Neural cell (in vitro differentiated cells): ENCODE measurements around the gene FHIP1A. TPM values are rescaled to one million over a fixed set of nuclear protein-coding genes. Genes with fewer than 3 reads are reported as not detected.

Source experiments
- H2AFZ ChIP-seq: fragments of 200-600, 300-800 bp; sonication (generic), shearing (Covaris generic); 2 replicates; pipeline ENCODE4 v1.6.0; 2014; ENCODE audit warnings: low read depth, mild to moderate bottlenecking, antibody characterized with exemption, low read length, moderate library complexity
- H3F3A ChIP-seq: fragments of 200-600 bp; shearing (Covaris generic); 2 replicates; pipeline ENCODE4 v1.6.1; 2016; ENCODE audit warnings: mild to moderate bottlenecking, moderate library complexity, mixed read lengths, antibody characterized with exemption, low read length; ENCODE audit not compliant: insufficient read depth, poor library complexity, severe bottlenecking
- H3K27ac ChIP-seq: fragments of 200-600, 300-800 bp; sonication (generic), shearing (Covaris generic); 2 replicates; pipeline ENCODE4 v1.5.1; 2014; ENCODE audit warnings: mild to moderate bottlenecking, low read length, moderate library complexity
- H3K27me3 ChIP-seq: fragments of 300-800, 200-600 bp; sonication (generic), shearing (Covaris generic); 2 replicates; pipeline ENCODE4 v1.6.0; 2014; ENCODE audit warnings: mild to moderate bottlenecking, low read depth, low read length, moderate library complexity; ENCODE audit not compliant: insufficient read depth
- H3K36me3 ChIP-seq: fragments of 300-800, 200-600 bp; sonication (generic), shearing (Covaris generic); 2 replicates; pipeline ENCODE4 v1.5.1; 2014; ENCODE audit warnings: mild to moderate bottlenecking, antibody characterized with exemption, low read length, moderate library complexity; ENCODE audit not compliant: insufficient read depth
- H3K4me2 ChIP-seq: fragments of 300-800, 200-600 bp; sonication (generic), shearing (Covaris generic); 2 replicates; pipeline ENCODE4 v1.6.0; 2014; ENCODE audit warnings: mild to moderate bottlenecking, low read length
- H3K4me3 ChIP-seq: fragments of 300-800, 200-600 bp; sonication (generic), shearing (Covaris generic); 2 replicates; pipeline ENCODE4 v1.5.1; 2014; ENCODE audit warnings: mild to moderate bottlenecking, low read length, moderate library complexity
- H3K79me2 ChIP-seq: fragments of 200-600 bp; shearing (Covaris generic); replicated peaks from 2 replicates; pipeline ENCODE4 v1.6.0; 2014; ENCODE audit warnings: mild to moderate bottlenecking, low read length, moderate library complexity; ENCODE audit not compliant: insufficient read depth
- H3K9ac ChIP-seq: fragments of 300-800, 200-600 bp; sonication (generic), shearing (Covaris generic); 2 replicates; pipeline ENCODE4 v1.6.1; 2016; ENCODE audit warnings: mild to moderate bottlenecking, low read length, mixed read lengths
- H3K9me2 ChIP-seq: fragments of 200-600 bp; shearing (Covaris generic); 2 replicates; pipeline ENCODE4 v1.6.1; 2016; ENCODE audit warnings: mild to moderate bottlenecking, low read length, mixed read lengths; ENCODE audit not compliant: insufficient read depth
- H3K9me3 ChIP-seq: fragments of 200-600, 300-800 bp; sonication (generic), shearing (Covaris generic); 2 replicates; pipeline ENCODE4 v1.6.1; 2016; ENCODE audit warnings: mild to moderate bottlenecking, mixed run types, low read length, moderate library complexity, mixed read lengths
- H4K20me1 ChIP-seq: fragments of 200-600 bp; shearing (Covaris generic); 2 replicates; pipeline ENCODE4 v1.6.1; 2016; ENCODE audit warnings: mild to moderate bottlenecking, mixed run types; ENCODE audit not compliant: insufficient read depth
- EP300 ChIP-seq: fragments of 450-650 bp; conservative IDR thresholded peaks from 2 replicates; pipeline ENCODE4 v1.6.1; 2014; ENCODE audit warnings: antibody characterized with exemption, mild to moderate bottlenecking, moderate library complexity; ENCODE audit not compliant: poor library complexity, severe bottlenecking
- EZH2 ChIP-seq: fragments of 200-600, 300-800 bp; shearing (Covaris generic), sonication (generic); IDR thresholded peaks from 2 replicates; pipeline ENCODE4 v1.6.1; 2014; ENCODE audit warnings: antibody characterized with exemption, low read length, borderline replicate concordance, mild to moderate bottlenecking; ENCODE audit not compliant: insufficient read depth, poor library complexity, severe bottlenecking
- MXI1 ChIP-seq: fragments of 450-650 bp; conservative IDR thresholded peaks from 2 replicates; pipeline ENCODE4 v1.6.1; 2014; ENCODE audit warnings: antibody characterized with exemption, mild to moderate bottlenecking; ENCODE audit not compliant: poor library complexity, severe bottlenecking
- POLR2AphosphoS5 ChIP-seq: IDR thresholded peaks from 2 replicates; pipeline ENCODE4 v1.6.1; 2012
- RAD21 ChIP-seq: fragments of 450-650 bp; conservative IDR thresholded peaks from 2 replicates; pipeline ENCODE4 v1.6.1; 2014; ENCODE audit warnings: antibody characterized with exemption, mild to moderate bottlenecking, moderate library complexity
- SMC3 ChIP-seq: fragments of 450-650 bp; conservative IDR thresholded peaks from 2 replicates; pipeline ENCODE4 v1.6.1; 2014; ENCODE audit warnings: antibody characterized with exemption, mild to moderate bottlenecking, moderate library complexity; ENCODE audit not compliant: poor library complexity
- TAF1 ChIP-seq: IDR thresholded peaks from 2 replicates; pipeline ENCODE4 v1.6.1; 2012; ENCODE audit warnings: low read depth
- polyA plus RNA-seq: library from polyadenylated mRNA; depleted of rRNA; stranded (reverse); fragments of >200 nt; gene quantifications from 2 replicates; pipeline ENCODE4 v1.2.3, GENCODE V29; 2014
- TF ChIP-seq, protein P1 (sequence below): IDR thresholded peaks from 2 replicates; pipeline ENCODE4 v1.6.1; 2012; ENCODE audit warnings: borderline replicate concordance
- TF ChIP-seq, protein P2 (sequence below): fragments of 450-650 bp; IDR thresholded peaks from 2 replicates; pipeline ENCODE4 v1.5.1; 2014; ENCODE audit warnings: antibody characterized with exemption, mild to moderate bottlenecking, moderate library complexity; ENCODE audit not compliant: poor library complexity, severe bottlenecking

FHIP1A gene
- polyA plus RNA-seq, 1 donor from 2014 or later = not detected

DNA sequence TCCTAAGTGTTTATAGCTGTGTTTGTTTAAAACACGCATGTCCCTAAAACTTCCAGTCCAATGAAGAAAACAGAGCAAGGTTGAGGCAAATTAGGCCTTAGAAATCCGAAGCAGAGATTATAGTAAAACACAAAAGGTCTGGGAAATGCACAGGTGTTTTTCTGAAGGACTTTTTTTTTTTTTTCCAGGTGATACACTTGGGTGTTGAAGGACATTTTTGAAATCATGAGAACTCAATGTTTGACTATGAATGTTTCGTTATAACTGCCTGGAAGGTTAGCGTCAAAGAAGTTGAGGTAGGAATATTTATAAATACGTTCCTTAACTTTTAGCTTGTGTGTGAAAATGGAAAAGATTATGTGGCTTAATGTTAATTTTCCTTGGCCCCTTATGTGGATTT is 45.5 kb downstream of the FHIP1A start:
- Histone ChIP-seq H3K79me2 (no peaks in the 10 kb centered on the region), H3K9me2 (no peaks in the 10 kb centered on the region), H3K4me3 (no peak overlapping the region), H3K36me3 (no peaks in the 10 kb centered on the region), H4K20me1 (no peaks in the 10 kb centered on the region), H3F3A (no peaks in the 10 kb centered on the region), H3K9me3 (no peaks in the 10 kb centered on the region), H3K4me2 (no peak overlapping the region), H2AFZ (no peak overlapping the region), H3K27ac (no peak overlapping the region), H3K9ac (no peak overlapping the region), H3K27me3 (no peaks in the 10 kb centered on the region)
- TF ChIP-seq RAD21 (no peak), SMC3 (no peak), POLR2AphosphoS5 (no peak), EZH2 (no peak), TAF1 (no peak), EP300 (no peak), MXI1 (no peak)
- TF ChIP-seq, protein P1, sequence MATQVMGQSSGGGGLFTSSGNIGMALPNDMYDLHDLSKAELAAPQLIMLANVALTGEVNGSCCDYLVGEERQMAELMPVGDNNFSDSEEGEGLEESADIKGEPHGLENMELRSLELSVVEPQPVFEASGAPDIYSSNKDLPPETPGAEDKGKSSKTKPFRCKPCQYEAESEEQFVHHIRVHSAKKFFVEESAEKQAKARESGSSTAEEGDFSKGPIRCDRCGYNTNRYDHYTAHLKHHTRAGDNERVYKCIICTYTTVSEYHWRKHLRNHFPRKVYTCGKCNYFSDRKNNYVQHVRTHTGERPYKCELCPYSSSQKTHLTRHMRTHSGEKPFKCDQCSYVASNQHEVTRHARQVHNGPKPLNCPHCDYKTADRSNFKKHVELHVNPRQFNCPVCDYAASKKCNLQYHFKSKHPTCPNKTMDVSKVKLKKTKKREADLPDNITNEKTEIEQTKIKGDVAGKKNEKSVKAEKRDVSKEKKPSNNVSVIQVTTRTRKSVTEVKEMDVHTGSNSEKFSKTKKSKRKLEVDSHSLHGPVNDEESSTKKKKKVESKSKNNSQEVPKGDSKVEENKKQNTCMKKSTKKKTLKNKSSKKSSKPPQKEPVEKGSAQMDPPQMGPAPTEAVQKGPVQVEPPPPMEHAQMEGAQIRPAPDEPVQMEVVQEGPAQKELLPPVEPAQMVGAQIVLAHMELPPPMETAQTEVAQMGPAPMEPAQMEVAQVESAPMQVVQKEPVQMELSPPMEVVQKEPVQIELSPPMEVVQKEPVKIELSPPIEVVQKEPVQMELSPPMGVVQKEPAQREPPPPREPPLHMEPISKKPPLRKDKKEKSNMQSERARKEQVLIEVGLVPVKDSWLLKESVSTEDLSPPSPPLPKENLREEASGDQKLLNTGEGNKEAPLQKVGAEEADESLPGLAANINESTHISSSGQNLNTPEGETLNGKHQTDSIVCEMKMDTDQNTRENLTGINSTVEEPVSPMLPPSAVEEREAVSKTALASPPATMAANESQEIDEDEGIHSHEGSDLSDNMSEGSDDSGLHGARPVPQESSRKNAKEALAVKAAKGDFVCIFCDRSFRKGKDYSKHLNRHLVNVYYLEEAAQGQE = no peak
- TF ChIP-seq, protein P2, sequence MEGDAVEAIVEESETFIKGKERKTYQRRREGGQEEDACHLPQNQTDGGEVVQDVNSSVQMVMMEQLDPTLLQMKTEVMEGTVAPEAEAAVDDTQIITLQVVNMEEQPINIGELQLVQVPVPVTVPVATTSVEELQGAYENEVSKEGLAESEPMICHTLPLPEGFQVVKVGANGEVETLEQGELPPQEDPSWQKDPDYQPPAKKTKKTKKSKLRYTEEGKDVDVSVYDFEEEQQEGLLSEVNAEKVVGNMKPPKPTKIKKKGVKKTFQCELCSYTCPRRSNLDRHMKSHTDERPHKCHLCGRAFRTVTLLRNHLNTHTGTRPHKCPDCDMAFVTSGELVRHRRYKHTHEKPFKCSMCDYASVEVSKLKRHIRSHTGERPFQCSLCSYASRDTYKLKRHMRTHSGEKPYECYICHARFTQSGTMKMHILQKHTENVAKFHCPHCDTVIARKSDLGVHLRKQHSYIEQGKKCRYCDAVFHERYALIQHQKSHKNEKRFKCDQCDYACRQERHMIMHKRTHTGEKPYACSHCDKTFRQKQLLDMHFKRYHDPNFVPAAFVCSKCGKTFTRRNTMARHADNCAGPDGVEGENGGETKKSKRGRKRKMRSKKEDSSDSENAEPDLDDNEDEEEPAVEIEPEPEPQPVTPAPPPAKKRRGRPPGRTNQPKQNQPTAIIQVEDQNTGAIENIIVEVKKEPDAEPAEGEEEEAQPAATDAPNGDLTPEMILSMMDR = no peak

DNA sequence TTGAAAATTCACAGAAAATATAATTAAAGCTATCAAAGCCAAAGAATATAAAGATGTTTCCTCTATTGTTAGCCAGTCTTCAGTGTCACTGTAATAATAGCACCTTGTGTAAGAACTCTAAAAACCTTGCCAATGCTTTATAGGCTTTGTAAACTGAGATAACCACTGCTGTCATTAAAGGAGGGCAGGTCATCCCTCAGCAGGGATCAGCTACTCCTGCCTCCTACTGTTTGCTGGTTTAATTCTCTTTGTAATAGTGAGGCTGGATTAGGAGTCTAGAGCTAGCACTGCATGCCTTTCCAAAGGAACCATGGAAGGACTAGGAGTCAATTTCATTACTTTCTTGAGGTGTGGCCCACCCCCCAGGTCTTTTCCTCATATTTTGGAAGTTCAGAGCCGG is 46.2 kb downstream of the FHIP1A start:
- Histone ChIP-seq H2AFZ (no peak overlapping the region), H3K27me3 (no peaks in the 10 kb centered on the region), H3K9me2 (no peaks in the 10 kb centered on the region), H3K36me3 (no peaks in the 10 kb centered on the region), H3K79me2 (no peaks in the 10 kb centered on the region), H3K27ac (no peak overlapping the region), H3K4me2 (no peak overlapping the region), H3F3A (no peaks in the 10 kb centered on the region), H3K9me3 (no peaks in the 10 kb centered on the region), H4K20me1 (no peaks in the 10 kb centered on the region), H3K9ac (no peak overlapping the region), H3K4me3 (no peak overlapping the region)
- TF ChIP-seq SMC3 (no peak), MXI1 (no peak), POLR2AphosphoS5 (no peak), EZH2 (no peak), RAD21 (no peak), EP300 (no peak), TAF1 (no peak)
- TF ChIP-seq, protein P1 = no peak
- TF ChIP-seq, protein P2 = no peak
